ENCODE data around the gene BAZ1A. TPM values are rescaled to one million over a fixed set of nuclear protein-coding genes. Genes with fewer than 3 reads are reported as not detected.
"Not testable (repeated sequence)": the region's sequence is repeated elsewhere in the genome, so short reads cannot be mapped to it uniquely, and the experiment has no call there.

BAZ1A gene
- polyA plus RNA-seq, 2 of the 4 experiments (the other 2 are of a cell fraction) = 32.9 to 38.2 TPM

DNA sequence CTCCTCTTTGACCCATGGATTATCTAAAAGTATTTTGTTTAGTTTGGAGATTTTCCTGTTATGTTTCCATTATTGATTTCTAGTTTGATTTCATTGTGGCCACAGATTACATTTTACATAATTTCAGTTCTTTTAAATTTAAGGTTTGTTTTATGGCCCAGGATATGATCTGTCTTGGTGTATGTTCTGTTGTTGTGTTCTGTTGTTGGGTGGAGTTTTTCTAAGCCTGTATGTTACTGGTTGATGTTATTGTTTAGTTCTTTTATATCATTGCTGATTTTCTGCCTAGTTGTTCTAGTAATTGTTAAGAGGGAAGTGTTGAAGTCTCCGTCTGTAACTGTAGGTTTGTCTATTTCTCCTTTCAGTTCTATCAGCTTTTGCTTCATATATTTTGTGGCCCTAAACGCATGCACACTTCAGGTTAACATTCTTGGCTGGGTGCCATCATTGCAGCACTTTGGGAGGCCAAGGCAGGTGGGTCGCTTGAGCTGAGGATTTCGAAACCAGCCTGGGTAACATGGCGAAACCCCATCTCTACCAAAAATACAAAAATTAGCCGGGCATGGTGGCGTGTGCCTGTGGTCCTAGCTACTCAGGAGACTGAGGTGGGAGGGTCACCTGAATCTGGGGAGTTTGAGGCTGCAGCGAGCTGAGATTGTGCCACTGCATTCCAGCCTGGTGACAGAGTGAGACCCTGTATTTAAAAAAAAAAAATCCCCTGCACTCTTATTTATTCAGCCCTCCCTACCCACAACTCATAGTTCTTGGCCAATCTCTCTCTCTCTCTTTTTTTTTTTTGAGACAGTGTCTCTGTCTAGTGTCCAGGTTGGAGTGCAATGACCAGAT, 132.7 kb downstream of the BAZ1A start:
- H3K4me2 ChIP-seq = no peak overlapping the region
- no peak for FAIRE-seq
- ATAC-seq = no peak
- no peaks in the 10 kb centered on the region for H3K4me1 ChIP-seq
- no peaks in the 10 kb centered on the region for H3K9me3 ChIP-seq
- TF ChIP-seq KDM1A (IDR thresholded peaks at IDR 0.05; ENCODE audit: low read depth) (no peak), EHMT2 (IDR thresholded peaks at IDR 0.05; ENCODE audit: low read depth) (no peak), RNF2 (IDR thresholded peaks at IDR 0.05; ENCODE audit: borderline replicate concordance, low read depth) (no peak), SREBF2 (IDR thresholded peaks at IDR 0.05) (no peak), HOXA7 (CRISPR knock-in tag; IDR thresholded peaks at IDR 0.05) (no peak), CBX2 (IDR thresholded peaks at IDR 0.05; ENCODE audit: borderline replicate concordance, low read depth) (no peak), PBX3 (IDR thresholded peaks at IDR 0.05) (no peak), POLR2AphosphoS2 (conservative IDR thresholded peaks at IDR 0.05; ENCODE audit: low read length) (no peak), ESRRA (IDR thresholded peaks at IDR 0.05; ENCODE audit: borderline replicate concordance, low read length) (no peak), RARB (CRISPR knock-in tag; IDR thresholded peaks at IDR 0.05) (no peak), MYC (IDR thresholded peaks at IDR 0.05; ENCODE audit: borderline replicate concordance, low read length) (no peak), NR3C1 (IDR thresholded peaks at IDR 0.05) (no peak)
- TF ChIP-seq, protein P1, sequence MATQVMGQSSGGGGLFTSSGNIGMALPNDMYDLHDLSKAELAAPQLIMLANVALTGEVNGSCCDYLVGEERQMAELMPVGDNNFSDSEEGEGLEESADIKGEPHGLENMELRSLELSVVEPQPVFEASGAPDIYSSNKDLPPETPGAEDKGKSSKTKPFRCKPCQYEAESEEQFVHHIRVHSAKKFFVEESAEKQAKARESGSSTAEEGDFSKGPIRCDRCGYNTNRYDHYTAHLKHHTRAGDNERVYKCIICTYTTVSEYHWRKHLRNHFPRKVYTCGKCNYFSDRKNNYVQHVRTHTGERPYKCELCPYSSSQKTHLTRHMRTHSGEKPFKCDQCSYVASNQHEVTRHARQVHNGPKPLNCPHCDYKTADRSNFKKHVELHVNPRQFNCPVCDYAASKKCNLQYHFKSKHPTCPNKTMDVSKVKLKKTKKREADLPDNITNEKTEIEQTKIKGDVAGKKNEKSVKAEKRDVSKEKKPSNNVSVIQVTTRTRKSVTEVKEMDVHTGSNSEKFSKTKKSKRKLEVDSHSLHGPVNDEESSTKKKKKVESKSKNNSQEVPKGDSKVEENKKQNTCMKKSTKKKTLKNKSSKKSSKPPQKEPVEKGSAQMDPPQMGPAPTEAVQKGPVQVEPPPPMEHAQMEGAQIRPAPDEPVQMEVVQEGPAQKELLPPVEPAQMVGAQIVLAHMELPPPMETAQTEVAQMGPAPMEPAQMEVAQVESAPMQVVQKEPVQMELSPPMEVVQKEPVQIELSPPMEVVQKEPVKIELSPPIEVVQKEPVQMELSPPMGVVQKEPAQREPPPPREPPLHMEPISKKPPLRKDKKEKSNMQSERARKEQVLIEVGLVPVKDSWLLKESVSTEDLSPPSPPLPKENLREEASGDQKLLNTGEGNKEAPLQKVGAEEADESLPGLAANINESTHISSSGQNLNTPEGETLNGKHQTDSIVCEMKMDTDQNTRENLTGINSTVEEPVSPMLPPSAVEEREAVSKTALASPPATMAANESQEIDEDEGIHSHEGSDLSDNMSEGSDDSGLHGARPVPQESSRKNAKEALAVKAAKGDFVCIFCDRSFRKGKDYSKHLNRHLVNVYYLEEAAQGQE (IDR thresholded peaks at IDR 0.05) = no peak
- H3K4me3 ChIP-seq = no peak overlapping the region
- ChIA-PET CTCF (interaction anchor here (0.6 to 2.8 kb wide), 4 partner anchors 20 to 173 kb away, joined by 3 to 11 read pairs (median 6); no protein-coding TSS in a partner anchor), POLR2A (no interaction called here)
- no peak overlapping the region for H3K27ac ChIP-seq
- no peak for DNase-seq (ENCODE audit: low read depth in 1 of 2, low spot score in 1 of 2)
- WGBS (ENCODE audit: missing lambda C conversion rate) = 83% methylated on average over 8 of the region's 8 CpGs

DNA sequence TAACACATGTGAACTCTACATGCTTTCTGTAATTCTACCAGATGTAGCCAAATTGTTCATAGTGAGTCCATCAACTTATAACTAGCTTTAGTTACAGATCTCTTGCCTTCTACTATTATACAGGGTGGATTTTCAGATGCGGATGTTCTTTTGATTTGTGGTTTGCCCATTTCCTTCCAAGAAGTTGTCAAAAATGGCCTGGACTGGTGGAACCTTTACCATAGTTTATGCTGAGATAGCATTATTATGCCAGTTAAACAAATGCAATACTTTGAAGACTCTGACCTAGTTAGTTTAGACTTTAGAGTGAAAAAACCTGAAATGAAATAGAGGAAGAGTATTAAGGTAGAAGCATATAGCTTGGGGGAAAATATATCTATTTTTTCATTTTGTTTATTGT, 133.3 kb downstream of the BAZ1A start:
- no peaks in the 10 kb centered on the region for H3K9me3 ChIP-seq
- no peak for FAIRE-seq
- 94% methylated on average over 1 of the region's 1 CpG for WGBS (ENCODE audit: missing lambda C conversion rate)
- no peak overlapping the region for H3K4me3 ChIP-seq
- TF ChIP-seq, protein P2, sequence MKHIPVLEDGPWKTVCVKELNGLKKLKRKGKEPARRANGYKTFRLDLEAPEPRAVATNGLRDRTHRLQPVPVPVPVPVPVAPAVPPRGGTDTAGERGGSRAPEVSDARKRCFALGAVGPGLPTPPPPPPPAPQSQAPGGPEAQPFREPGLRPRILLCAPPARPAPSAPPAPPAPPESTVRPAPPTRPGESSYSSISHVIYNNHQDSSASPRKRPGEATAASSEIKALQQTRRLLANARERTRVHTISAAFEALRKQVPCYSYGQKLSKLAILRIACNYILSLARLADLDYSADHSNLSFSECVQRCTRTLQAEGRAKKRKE (CRISPR knock-in tag; IDR thresholded peaks at IDR 0.05; ENCODE audit: low read depth) = no peak
- peak; percentile 93 for TF ChIP-seq MAFK (IDR thresholded peaks at IDR 0.05; ENCODE audit: partially characterized antibody)
- no peak for TF ChIP-seq NR3C1 (IDR thresholded peaks at IDR 0.05)
- no peak for TF ChIP-seq HOXB13 (CRISPR knock-in tag; IDR thresholded peaks at IDR 0.05; ENCODE audit: low read depth)
- ChIA-PET POLR2A (no interaction called here), CTCF (interaction anchor here (0.6 to 2.8 kb wide), 4 partner anchors 19 to 172 kb away, joined by 3 to 11 read pairs (median 6); no protein-coding TSS in a partner anchor)
- DNase-seq (ENCODE audit: low read depth in 1 of 2, low spot score in 1 of 2) = no peak
- H3K27ac ChIP-seq = no peak overlapping the region
- H3K4me2 ChIP-seq = no peak overlapping the region
- ATAC-seq = no peak
- no peaks in the 10 kb centered on the region for H3K4me1 ChIP-seq

DNA sequence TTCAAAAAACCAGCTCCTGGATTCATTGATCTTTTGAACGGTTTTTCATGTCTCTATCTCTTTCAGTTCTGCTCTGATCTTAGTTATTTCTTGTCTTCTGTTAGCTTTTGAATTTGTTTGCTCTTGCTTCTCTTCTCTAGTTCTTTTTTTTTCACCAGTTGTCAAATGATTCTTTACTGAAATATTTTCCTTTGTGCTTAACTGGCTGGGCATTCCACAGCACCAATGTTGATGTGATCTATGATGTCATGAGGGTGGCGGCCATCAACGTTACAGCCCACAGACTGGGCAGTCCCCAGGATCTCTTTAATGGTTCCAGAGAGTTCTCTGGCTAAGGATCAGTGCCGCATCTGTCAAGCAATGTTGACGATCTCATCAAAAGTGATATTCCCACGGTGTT, 135.0 kb downstream of the BAZ1A start:
- H3K9me3 ChIP-seq; H3K4me1 ChIP-seq; CTCF ChIA-PET; H3K4me3 ChIP-seq; DNase-seq (ENCODE audit: low read depth in 1 of 2, low spot score in 1 of 2); ATAC-seq; H3K4me2 ChIP-seq; FAIRE-seq; H3K27ac ChIP-seq; POLR2A ChIA-PET: not testable (repeated sequence)
- WGBS (ENCODE audit: missing lambda C conversion rate) = 76% methylated on average over 6 of the region's 6 CpGs

DNA sequence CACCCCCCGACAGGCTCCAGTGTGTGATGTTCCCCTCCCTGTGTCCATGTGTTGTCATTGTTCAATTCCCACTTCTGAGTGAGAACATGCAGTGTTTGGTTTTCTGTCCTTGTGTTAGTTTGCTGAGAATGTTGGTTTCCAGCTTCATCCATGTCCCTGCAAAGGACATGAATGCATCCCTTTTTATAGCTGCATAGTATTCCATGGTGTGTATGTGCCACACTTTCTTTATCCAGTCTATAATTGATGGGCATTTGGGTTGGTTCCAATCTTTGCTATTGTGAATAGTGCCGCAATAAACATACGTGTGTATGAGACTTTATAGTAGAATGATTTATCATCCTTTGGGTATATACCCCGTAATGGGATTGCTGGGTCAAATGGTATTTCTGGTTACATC, 138.1 kb downstream of the BAZ1A start:
- DNase-seq (ENCODE audit: low read depth in 1 of 2, low spot score in 1 of 2); H3K4me2 ChIP-seq; ATAC-seq; H3K4me3 ChIP-seq; POLR2A ChIA-PET; H3K27ac ChIP-seq; H3K9me3 ChIP-seq; FAIRE-seq: not testable (repeated sequence)
- WGBS (ENCODE audit: missing lambda C conversion rate) = 81% methylated on average over 4 of the region's 4 CpGs
- peaks cover 13% of the 10 kb centered on the region for H3K4me1 ChIP-seq
- CTCF ChIA-PET = interaction anchor here (0.6 kb wide), 1 partner anchor 57 kb away, joined by 3 read pairs; no protein-coding TSS in a partner anchor
